ENCODE measurements around the gene RMI2.

Gene RMI2

DNA sequence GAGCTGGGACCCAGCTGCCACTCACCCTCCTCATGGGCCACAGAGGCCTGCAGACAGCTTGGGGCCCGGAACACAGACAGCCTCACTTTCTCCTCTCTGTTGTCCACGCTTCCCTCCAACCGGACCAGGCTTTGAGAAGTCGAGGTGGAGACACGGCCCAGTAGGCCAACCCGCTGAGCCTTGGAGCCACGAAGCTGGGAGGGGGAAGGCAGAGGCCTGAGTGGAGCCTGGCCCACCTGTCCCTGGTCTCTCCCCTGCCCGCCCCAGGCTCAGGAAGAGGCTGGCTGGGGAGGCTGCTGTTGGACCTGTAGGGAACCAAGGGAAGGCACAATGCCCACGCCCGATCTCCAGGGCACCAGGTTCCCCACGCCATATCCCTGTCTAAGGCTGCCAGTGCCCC, 48.1 kb downstream of the RMI2 start:
- TF ChIP-seq, protein P1, sequence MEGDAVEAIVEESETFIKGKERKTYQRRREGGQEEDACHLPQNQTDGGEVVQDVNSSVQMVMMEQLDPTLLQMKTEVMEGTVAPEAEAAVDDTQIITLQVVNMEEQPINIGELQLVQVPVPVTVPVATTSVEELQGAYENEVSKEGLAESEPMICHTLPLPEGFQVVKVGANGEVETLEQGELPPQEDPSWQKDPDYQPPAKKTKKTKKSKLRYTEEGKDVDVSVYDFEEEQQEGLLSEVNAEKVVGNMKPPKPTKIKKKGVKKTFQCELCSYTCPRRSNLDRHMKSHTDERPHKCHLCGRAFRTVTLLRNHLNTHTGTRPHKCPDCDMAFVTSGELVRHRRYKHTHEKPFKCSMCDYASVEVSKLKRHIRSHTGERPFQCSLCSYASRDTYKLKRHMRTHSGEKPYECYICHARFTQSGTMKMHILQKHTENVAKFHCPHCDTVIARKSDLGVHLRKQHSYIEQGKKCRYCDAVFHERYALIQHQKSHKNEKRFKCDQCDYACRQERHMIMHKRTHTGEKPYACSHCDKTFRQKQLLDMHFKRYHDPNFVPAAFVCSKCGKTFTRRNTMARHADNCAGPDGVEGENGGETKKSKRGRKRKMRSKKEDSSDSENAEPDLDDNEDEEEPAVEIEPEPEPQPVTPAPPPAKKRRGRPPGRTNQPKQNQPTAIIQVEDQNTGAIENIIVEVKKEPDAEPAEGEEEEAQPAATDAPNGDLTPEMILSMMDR (IDR thresholded peaks at IDR 0.05; ENCODE audit: insufficient read depth, low read depth, low read length, missing control alignments): no peak
- no peak for DNase-seq (ENCODE audit: low read depth)
- no peak overlapping the region for H3K4me3 ChIP-seq (ENCODE audit: low read length)

DNA sequence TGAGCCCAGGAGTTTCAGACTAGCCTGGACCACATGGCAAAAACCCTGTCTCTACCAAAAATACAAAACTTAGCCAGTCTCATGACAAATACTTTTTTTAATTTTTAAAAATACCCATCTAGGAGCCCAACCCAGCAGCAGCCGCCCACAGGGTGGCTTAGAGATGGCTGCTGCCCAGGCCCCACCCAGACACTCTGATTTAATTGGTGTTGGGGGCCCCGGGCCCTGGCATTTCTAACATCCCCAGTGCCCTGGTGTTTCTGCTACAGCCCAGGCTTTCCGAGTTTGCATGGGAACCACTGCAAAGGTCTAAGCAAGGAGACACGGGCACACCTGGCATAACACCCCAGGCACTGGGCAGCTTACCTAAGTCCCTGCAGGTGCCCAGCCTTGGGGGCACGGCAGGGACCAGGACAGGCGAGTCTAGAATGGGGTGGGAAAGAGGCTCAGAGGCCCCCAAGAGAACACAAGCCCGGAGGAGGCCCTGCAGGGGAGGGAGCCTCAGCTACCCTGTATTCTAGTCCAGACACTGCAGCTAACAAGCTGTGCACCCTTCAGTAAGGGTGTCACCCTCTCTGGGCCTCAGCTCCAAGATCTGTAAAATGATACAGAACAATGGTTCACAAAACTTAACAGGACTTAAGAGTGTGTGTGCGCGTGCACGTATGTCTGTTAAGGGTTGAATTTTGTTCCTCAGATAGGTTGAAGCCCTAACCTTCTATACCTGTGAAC, 48.8 kb downstream of the RMI2 start:
- TF ChIP-seq, protein P1 (IDR thresholded peaks at IDR 0.05; ENCODE audit: insufficient read depth, low read depth, low read length, missing control alignments): no peak
- no peak for DNase-seq (ENCODE audit: low read depth)

DNA sequence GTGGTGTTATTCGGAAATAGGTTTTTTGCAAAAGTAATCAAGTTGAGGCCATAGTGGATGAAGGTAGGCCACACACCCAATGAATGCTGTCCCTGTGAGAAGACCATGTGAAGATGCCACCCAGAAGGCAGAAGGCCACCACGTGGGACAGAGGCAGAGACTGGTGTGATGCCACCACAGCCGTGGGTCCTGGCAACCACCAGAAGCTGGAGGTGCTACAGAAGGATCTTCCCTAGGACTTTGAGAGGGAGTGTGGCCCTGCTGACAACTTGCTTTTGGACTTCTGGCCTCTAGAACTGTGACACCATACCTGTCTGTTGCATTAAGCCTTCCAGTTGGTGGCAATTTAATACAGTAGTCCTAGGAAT, 49.3 kb downstream of the RMI2 start:
- no peak for DNase-seq (ENCODE audit: low read depth)
- TF ChIP-seq, protein P1 (IDR thresholded peaks at IDR 0.05; ENCODE audit: insufficient read depth, low read depth, low read length, missing control alignments): no peak
- no peak overlapping the region for H3K4me3 ChIP-seq (ENCODE audit: low read length)

More for the DNA sequence above, 48.8 kb downstream of the RMI2 start:
- H3K4me3 ChIP-seq (ENCODE audit: low read length): no peak overlapping the region

DNA sequence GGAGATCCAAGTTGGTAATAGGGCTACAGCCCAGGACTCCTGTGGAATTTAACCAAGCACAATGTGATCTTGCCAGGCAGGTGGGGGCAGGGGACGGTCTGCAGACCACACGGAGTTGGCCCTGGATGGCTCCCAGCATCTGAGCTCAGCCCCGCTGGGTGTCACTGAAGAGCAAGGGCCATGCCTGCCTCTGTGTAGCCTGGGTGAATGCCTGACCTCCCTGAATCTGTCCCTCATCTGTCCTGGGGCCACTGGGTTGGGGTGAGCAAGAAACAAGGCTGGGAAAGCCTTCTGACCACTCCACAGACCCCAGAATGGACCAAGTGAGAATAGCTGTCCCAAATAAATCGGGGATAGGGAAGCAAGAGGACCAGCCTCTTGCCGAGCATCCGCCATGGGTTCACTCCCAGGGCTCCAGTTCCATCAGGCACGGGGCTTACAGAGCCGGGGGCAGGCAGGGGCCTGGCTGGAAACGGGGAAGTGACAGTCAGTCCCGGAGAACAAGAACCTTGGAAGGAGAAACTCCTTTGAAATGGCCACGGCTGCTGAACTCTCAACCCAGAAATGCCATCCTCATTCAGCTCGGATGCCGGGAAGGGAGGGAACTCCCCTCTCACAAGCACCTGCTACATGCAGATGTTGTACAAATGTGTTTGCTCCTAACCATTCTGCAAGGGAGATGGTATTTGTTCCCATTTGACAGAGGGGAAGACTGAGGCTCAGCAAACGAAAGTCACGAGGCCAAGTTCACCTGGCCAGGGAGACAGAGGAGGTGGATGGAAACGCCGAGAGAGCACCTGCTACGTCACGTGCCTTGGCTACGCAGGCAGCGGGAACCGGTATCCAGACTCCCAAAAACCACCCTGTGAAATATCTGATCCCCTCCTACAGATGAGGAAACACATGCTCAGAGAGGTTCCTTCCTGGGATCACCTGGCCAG, 50.0 kb downstream of the RMI2 start:
- H3K4me3 ChIP-seq (ENCODE audit: low read length): no peak overlapping the region
- TF ChIP-seq, protein P1 (IDR thresholded peaks at IDR 0.05; ENCODE audit: insufficient read depth, low read depth, low read length, missing control alignments): peak; percentile 19
- DNase-seq (ENCODE audit: low read depth): no peak

DNA sequence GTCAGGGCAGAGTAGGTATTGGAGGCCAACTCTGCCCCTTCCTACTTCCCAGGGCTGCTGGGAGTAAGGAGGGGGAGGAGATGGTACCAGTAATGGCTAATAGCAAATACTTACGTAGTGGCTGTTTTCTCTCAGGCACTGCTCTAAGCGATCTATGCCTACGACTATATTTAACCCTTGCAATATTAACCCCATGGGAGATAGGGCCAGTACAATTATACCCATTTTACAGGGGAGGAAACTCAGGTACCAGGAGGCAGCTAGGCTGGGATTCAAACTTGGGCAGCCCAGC, 50.6 kb downstream of the RMI2 start:
- no peak for DNase-seq (ENCODE audit: low read depth)
- H3K4me3 ChIP-seq (ENCODE audit: low read length): no peak overlapping the region
- TF ChIP-seq, protein P1 (IDR thresholded peaks at IDR 0.05; ENCODE audit: insufficient read depth, low read depth, low read length, missing control alignments): no peak

DNA sequence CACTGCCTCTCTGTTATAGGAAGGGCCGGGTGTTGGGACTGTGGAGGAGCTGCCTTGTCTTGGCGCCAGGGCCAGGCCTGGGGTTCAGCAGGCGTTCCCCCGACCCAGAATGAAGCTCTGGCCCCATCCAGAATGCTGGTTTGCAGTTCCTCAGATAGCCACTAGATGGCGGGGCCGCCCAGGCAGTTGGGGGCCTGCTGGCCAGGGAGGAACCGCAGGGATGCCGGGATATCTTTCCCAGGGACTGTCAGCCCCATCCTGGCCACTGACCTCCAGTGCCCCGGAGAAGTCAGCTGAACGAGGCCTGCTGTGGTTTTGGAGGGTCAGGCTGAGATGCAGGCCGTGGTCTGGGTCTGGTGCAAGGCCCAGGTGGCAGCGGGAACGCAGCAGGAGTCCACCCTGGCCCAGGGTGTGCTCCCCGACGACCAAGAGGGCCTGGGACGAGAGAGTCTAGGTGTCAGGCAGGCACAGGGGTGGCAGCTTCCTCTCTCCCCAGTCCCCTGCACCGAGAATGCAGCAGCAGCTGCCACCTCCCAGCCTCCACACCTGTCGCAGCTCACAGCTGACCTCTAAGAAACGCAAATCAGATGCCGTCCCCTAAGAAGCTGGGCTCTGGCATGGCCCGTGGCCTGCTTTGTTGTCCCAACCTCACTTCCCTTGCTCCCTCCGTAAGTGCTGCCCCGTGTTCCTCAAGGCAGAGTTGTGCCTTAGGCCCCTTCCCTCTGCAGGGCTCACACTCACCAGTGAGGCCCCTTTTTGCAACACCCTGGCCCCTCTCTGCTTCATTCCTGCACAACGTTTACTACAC, 51.2 kb downstream of the RMI2 start:
- DNase-seq (ENCODE audit: low read depth): peak; percentile 56
- no peak overlapping the region for H3K4me3 ChIP-seq (ENCODE audit: low read length)
- TF ChIP-seq, protein P1 (IDR thresholded peaks at IDR 0.05; ENCODE audit: insufficient read depth, low read depth, low read length, missing control alignments): peak; percentile 98
